RKO (cell line): ENCODE results near the gene ZC3H12A.

Experiments used
- DNase-seq: peaks from one replicate; pipeline ENCODE4 v3.0.0-alpha.2; 2016; ENCODE audit warnings: low spot score

Gene ZC3H12A

DNA sequence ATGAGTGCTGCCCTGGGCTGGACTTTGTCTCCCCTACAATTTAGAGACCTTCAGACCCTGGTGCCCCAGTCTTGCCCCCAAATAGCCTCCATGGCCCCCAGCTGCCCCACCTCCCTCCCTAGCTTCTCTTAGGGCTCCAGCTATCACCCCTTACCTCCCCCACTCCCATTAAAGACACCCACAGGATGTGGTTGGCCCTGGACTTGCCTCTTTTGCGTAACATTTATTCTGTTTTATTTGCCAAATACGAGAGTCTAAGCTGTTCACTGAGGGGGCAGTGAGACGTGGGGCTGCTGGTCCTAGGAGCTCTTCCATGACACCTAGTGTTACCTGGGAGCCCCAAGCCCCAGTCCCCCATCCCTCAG, 4.5 kb downstream of the ZC3H12A start:
- no peak for DNase-seq

DNA sequence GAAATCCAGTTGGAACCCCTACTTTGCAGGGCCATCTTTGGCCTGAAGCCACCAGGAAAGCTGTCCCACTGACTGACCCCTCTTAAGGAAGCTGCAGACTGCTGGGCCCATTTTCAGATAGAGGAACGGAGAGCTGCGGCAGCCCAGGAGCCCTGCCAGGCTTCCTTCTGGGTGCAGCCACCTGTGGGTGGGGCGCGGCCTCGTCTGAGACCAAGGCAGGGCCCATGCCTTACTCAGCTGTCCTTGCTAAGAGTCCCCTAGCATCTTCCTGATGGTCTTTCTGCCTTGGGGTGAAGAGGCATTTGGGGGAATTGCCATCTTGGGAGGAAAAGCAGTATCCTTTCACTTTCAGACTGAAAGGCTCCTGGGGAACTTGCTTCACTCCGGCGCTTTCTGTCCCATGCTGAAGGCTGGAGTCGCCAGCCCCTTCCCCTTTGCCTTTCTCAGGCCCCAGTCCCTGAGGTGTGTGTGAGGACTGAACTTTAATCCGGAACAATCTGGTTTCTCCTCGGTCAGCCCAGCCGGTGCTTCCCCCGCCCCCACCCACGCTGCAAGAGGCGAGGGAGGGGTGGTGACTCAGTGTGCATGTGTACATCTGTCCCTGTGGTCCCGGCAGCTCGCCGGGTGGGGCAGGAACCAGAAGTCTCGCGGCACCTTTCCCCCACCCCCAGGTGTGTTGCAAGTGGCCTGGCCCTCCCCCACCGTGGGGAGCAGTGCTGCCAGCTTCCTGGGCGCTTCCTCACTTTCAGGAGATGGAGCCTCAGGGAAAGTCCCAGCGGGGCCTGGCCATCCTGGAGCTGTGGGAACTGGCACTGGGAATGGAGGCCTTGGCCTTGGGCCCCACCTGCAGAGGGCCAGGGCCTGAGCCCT, 5.1 kb downstream of the ZC3H12A start:
- peak; percentile 84 for DNase-seq

DNA sequence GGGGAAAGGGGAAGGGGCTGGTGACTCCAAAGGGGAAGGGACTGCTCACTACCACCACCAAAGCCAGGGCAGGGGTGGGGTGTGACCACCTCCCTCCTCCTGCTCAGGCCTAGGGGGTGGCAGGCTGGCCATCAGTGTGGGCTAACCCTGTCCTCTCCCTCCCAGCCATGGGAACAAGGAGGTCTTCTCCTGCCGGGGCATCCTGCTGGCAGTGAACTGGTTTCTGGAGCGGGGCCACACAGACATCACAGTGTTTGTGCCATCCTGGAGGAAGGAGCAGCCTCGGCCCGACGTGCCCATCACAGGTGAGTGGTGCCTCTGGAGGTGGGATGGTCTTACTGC, 5.7 kb downstream of the ZC3H12A start:
- DNase-seq, result no peak

DNA sequence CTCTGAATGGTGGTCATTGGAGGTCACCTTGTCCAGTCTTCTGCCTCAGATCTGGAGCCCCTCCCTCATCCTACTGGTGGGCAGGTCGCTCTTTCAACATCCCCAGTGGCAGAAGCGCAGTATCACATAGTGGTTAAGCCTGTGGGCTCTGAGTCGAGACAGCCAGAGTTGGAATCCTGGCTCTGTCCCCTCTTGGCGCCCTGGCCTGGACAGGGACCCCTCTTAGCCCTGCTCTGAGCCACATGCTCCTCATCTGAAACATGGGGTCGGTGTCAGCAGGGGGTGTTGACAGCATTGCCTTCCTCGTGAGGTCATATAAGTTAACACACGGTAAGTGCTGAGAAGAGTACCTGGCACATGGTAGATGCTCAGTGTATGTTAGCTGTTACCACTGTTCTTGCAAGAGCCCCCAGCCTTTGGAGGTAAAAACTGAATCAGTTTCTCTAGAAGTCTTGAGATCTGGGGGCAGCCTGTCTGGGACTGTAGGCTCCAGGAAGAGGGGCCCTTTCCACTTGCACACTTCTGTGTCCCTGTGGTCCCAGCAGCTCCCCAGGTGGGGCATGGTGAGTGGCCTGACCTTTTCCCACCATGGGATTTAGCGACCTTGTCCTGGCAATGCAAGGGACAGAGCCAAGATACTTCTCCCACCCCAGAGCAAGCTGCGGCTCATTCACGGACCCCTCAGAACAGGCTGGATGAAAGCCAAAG, 6.4 kb downstream of the ZC3H12A start:
- no peak for DNase-seq

DNA sequence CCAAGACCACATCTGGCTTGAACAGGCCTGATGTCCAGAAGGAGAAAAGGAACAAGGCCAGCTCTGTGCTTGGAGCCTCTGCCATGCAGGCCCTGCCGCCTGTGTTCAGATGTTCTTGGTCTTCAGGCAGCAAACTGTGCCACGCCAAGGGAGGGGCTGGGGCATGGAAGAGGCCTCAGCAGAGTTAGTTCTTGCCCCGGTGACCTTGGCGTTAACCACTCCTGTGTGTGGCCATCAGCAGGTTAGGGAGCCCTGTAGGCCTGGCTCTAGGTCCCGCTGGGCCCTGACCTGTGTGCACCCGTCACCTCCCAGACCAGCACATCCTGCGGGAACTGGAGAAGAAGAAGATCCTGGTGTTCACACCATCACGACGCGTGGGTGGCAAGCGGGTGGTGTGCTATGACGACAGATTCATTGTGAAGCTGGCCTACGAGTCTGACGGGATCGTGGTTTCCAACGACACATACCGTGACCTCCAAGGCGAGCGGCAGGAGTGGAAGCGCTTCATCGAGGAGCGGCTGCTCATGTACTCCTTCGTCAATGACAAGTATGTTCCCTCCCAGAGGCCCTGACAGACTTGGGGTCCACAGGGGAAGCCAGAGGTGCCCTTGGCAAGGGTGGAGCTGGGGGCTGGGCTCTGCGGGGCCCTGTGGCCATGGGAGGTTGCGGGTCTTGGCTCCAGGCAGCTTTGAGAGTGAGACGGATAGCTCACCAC, 7.1 kb downstream of the ZC3H12A start:
- DNase-seq, result no peak

DNA sequence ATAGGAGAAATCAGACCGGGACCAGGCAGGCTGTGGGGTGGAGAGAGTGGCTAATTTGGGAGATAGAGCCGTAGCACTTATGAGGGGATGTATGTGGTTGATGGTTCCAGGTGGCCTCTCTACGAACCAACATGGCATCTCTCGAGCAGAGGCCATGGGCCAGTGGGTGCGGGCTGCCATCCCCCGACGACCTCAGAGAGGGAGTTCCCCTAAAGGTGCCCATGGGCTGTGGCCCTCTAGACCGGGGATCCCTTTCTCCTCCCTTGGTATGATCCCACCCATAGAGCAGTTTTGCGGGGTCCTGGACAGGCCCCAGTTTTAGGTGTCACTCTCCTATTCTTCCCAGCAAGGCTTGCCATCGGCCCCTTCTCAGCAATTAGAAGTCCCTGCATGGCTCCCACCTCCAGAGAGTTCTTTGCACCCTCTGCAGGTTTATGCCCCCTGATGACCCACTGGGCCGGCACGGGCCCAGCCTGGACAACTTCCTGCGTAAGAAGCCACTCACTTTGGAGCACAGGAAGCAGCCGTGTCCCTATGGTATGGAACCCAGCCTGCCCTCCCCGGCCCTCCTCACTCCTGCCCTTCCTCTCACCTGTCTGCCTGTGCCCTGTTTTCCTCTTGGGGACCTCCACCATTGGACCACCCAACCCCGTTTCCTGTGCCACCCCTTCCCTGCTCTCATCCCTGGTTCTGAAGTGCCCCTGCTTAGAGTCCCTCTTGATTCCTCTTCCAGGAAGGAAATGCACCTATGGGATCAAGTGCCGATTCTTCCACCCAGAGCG, 7.8 kb downstream of the ZC3H12A start:
- DNase-seq, result no peak

DNA sequence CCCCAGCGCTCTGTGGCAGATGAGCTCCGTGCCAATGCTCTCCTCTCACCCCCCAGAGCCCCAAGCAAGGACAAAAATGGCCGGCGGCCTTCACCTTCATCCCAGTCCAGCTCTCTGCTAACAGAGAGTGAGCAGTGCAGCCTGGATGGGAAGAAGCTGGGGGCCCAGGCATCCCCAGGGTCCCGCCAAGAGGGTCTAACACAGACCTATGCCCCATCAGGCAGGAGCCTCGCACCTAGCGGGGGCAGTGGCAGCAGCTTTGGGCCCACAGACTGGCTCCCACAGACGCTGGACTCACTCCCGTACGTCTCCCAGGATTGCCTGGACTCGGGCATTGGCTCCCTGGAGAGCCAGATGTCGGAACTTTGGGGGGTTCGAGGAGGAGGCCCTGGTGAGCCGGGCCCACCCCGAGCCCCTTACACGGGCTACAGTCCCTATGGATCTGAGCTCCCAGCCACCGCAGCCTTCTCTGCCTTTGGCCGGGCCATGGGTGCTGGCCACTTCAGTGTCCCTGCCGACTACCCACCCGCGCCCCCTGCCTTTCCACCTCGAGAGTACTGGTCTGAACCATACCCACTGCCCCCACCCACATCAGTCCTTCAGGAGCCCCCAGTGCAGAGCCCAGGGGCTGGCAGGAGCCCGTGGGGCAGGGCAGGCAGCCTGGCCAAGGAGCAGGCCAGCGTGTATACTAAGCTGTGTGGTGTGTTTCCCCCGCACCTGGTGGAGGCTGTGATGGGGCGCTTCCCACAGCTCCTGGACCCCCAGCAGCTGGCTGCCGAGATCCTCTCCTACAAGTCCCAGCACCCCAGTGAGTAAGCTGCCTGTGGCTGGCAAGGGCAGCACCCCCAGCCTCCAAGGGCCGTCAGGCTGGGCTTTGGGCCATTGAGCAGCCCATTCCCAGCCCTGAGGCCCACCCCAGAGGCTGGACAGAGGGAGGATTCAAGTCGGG, 8.7 kb downstream of the ZC3H12A start:
- no peak for DNase-seq

DNA sequence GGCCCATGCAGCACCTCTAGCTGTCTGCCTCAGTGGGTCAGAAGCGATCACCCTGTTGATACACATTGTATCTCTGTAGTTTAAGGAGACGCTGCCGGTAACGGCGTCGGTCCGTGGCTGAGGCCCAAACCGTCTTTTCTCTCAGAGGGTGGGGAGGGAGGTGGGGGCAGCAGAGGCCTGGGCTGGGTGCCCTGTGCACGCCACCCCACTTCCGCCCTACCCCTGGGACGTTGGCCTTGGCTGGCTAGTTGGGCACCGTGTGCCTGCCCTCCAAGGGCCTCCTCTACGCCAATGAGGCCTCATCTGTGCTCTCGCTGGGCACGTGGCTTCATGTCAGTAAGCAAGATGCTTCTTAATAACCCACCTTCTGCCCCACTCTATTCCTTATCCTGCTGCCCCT, 9.4 kb downstream of the ZC3H12A start:
- no peak for DNase-seq

GRCh38 chr1:37484325-37485051, 10.1 kb downstream of the ZC3H12A start:
- DNase-seq, result no peak

DNA sequence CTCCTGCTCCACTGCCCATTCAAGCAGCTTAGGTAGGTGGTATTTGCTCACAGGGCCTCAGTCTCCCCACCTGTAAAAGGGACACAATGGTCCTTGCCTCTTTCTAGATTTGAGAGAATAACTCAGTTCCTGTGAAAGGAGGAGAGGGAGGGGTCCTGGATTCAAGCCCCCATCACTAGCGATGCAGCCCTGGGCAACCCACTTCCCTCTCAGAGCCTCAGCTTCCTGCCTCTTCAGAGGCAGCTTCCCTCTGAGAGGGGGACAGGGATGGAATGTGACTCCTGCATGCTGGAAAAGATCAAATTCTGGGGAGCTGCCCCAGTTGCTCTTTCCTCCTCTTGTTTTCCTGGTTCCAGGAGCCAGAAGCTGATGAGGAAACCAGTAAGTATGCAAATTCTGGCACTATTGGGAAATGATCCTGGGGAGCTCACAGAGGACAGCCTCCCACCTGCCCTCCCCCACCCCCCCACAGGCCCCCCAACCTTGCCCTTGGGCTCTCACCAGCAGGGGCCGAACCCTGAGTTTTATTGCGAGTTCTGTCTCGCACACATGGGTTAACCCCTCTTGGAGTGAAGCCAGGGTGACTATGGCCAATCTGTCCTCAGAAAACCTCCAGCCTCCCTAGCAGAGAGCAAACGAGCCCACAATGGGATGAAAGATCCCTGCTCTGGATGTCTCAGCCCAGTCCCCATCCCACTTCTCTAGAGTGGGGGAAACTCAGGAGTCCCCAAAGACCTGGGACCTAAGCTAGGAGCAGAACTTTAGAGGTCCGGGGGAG, 11.7 kb downstream of the ZC3H12A start:
- DNase-seq, result no peak

GRCh38 chr1:37486680-37487618, 12.6 kb downstream of the ZC3H12A start:
- DNase-seq, result peak; percentile 65

- no peak for DNase-seq
Measured at GRCh38 chr1:37487619-37487984, 13.2 kb downstream of the ZC3H12A start.

DNA sequence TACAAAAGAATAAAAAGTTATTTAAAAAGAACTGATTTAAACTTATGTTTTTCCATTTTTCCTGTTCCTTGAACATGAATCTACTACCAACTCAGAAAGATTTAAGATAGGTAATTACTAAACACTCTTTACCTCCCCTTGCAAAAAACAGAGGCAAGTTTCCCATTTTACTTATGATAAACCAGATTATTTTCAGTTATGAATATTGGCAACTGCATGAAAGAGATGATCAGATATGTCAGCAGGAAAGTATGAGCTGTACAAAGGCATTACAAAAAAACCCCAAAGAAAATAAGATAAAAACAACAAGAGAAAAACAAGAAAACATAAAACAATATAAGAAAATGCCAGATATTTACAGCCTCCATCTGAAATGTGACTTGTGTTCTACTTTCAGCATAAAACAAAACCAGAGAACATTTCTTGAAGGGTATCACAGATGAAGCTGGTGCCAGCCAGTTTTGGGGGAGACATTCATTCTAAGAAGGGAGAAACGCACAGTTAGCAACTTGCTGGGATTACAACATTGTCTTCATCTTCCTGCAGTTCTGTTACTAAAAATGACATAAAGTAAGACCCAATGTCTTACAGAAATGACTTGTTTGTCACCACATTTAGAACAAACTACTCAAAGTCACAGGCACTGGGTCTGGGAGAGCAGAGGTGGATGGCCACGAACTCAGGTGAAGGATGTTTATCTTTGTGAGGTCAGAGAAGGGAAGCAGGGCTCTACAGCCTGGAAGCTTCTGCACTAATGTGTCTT, 19.1 kb downstream of the ZC3H12A start:
- DNase-seq, result no peak

- no peak for DNase-seq
Measured at GRCh38 chr1:37495875-37496274, 21.5 kb downstream of the ZC3H12A start.

DNA sequence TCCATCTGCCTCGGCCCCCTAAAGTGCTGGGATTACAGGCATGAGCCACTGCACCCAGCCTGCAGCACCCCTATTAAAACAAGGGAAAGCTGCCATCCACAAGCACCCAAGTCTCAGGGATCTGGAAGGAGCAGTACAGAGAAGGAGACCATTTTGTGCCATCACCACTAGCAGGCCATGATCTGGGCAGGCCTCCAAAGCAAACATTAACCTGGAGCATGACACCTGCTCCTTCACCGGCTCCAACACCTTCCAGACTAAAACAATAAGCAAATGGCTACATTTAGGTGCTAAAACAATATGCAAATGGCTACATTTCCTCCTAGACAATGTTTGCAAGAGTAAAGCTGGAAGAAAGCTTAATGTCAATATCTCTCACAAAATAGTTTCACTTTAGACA, 23.5 kb downstream of the ZC3H12A start:
- no peak for DNase-seq

DNA sequence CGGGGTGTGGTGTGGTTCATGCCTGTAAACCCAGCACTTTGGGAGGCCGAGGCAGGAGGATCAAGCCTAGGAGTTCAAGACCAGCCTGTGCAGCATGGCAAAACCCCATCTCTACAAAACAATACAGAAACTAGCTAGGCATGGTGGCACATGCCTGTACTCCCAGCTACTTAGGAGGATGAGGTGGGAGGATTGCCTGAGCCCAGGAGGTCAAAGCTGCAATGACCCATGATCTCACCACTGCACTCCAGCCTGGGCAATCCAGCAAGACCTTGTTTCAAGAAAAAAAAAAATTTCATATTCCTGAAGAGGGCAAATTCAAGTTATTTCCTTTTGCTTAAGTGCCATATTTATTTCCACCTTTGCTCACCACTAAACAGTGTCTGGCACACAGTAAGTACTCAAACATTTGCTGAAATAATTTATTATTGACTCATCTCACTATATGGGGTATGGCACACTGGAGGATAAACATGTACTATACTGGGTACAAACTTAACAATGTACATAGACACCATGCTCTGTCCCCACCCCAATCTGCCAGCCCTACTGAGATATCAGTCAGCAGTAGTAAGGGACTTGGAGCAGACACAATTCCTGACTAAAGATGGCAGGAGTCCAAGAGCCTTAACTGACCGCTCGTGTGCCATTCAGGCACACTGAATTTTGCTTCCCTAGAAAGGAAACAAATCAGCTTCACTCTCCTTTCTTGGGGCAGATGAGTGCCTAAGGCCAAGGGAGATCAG, 24.7 kb downstream of the ZC3H12A start:
- peak; percentile 30 for DNase-seq

DNA sequence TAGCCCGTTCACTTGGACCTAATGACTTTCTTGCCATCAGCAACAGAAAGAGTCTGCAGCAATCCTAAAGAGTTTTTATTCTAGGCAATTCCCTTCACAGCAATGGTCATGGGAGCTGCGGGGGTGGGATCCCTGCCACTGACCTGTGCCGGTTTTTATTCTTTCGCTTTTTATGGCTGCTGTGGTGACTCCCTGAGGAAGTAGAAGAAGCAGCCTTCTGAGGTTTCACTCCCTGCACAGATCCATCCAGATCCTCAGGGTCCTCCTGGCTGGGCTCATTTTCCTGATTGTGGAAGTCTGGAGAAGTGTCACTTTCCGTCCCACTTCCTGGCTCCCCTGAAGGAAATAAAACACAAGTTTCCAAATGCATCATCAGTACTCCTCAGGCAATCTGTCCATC, 27.3 kb downstream of the ZC3H12A start:
- DNase-seq, result no peak
